Testis (tissue), 2 donors: ENCODE results near the gene CDYL2.

ENCODE experiments used
- CTCF ChIP-seq, 3 experiments: fragments of 450-650 bp in 2 of 3; fragments of 200-600 bp in 1 of 3; sonication (generic) in 1 of 3; IDR thresholded peaks; one replicate each; pipeline ENCODE4 v1.5.1; 2016 to 2019; ENCODE audit warnings: antibody characterized with exemption in 3 of 3, mild to moderate bottlenecking in 2 of 3, moderate library complexity in 1 of 3
- POLR2A ChIP-seq: fragments of 450-650 bp; IDR thresholded peaks from one replicate; pipeline ENCODE4 v1.6.1; 2017; ENCODE audit warnings: antibody characterized with exemption, mild to moderate bottlenecking, moderate library complexity

- TF ChIP-seq CTCF (IDR thresholded peaks at IDR 0.05): no peak
- no peak for TF ChIP-seq POLR2A
Observed at GRCh38 chr16:80604600-80605355, 199.6 kb downstream of the CDYL2 start.
